ENCODE data around the gene NLGN4Y.

Gene NLGN4Y

DNA sequence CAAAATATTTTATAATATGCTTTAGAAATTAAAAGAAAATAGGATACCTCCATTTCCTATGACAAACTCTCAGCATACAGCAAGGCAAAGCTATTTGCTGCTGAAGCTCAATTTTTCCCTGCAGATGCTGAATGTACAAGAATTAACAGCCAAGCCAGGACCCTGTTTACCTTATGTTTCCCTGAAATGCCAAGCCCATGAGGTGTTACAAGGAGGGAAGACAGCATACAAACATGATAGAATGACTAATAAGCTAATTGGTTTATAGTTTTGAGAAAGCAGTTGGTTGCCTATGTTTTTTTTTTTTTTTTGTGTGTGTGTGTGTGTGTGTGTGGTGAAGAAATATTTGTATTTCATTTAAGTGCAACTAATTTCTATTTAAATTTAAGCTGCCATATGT, 113.2 kb downstream of the NLGN4Y start:
- Histone ChIP-seq H3K9ac (no peak overlapping the region), H3K4me1 (no peaks in the 10 kb centered on the region), H3K27me3 (no peaks in the 10 kb centered on the region), H4K20me1 (no peaks in the 10 kb centered on the region), H3K4me2 (no peak overlapping the region), H3K9me3 (replicated peaks in 1 of 11) (no peaks in the 10 kb centered on the region), H3K36me3 (no peaks in the 10 kb centered on the region), H3K27ac (no peak overlapping the region), H3K4me3 (no peak overlapping the region)
- no peak for TF ChIP-seq Cebpa-rat (IDR thresholded peaks at IDR 0.05)

DNA sequence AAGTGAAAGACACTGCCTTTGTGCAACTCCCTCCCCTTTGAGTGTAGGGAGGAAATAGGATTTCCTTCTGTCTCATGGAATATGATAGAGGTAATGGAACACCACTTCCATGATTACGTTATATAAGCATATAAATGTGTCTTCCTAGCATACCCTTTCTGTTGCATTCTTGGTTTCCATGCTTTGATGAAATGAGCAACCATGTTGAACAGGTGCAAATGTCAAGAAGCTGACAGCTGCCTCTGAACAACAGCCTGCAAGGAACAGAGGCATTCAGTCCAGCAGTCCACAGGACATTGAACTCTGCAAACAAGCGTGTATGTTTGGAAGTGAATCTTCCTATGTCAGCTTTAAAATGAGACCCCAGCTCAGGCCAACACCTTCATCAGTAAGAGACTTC, 117.5 kb downstream of the NLGN4Y start:
- H3K4me3 ChIP-seq = no peak overlapping the region
- no peak overlapping the region for H3K9ac ChIP-seq
- TF ChIP-seq Cebpa-rat (IDR thresholded peaks at IDR 0.05) = no peak
- H3K9me3 ChIP-seq (replicated peaks in 1 of 11) = no peaks in the 10 kb centered on the region
- H4K20me1 ChIP-seq = no peaks in the 10 kb centered on the region
- no peak overlapping the region for H3K4me2 ChIP-seq
- no peaks in the 10 kb centered on the region for H3K36me3 ChIP-seq
- no peak overlapping the region for H3K27ac ChIP-seq
- H3K27me3 ChIP-seq = no peaks in the 10 kb centered on the region
- H3K4me1 ChIP-seq = no peaks in the 10 kb centered on the region

GRCh38 chrY:14644157-14644952, 120.0 kb downstream of the NLGN4Y start:
- no peak overlapping the region for H3K9ac ChIP-seq
- TF ChIP-seq Cebpa-rat (IDR thresholded peaks at IDR 0.05) = no peak
- no peak overlapping the region for H3K4me2 ChIP-seq
- H3K27ac ChIP-seq = no peak overlapping the region
- no peaks in the 10 kb centered on the region for H3K9me3 ChIP-seq (replicated peaks in 1 of 11)
- no peaks in the 10 kb centered on the region for H3K27me3 ChIP-seq
- H3K4me3 ChIP-seq = no peak overlapping the region
- H3K4me1 ChIP-seq = no peaks in the 10 kb centered on the region
- no peaks in the 10 kb centered on the region for H4K20me1 ChIP-seq
- H3K36me3 ChIP-seq = no peaks in the 10 kb centered on the region

- TF ChIP-seq Cebpa-rat (IDR thresholded peaks at IDR 0.05) = no peak
- H3K9me3 ChIP-seq (replicated peaks in 1 of 11) = no peaks in the 10 kb centered on the region
- no peak overlapping the region for H3K9ac ChIP-seq
- no peaks in the 10 kb centered on the region for H3K36me3 ChIP-seq
- no peaks in the 10 kb centered on the region for H3K4me1 ChIP-seq
- H3K4me3 ChIP-seq = no peak overlapping the region
- H3K4me2 ChIP-seq = no peak overlapping the region
- H3K27me3 ChIP-seq = no peaks in the 10 kb centered on the region
- H3K27ac ChIP-seq = no peak overlapping the region
- no peaks in the 10 kb centered on the region for H4K20me1 ChIP-seq
Measured at GRCh38 chrY:14679181-14679580, 154.9 kb downstream of the NLGN4Y start.

GRCh38 chrY:14694543-14694942, 170.2 kb downstream of the NLGN4Y start:
- Histone ChIP-seq H3K9me3 (replicated peaks in 1 of 11) (no peaks in the 10 kb centered on the region), H3K36me3 (no peaks in the 10 kb centered on the region), H3K27me3 (no peaks in the 10 kb centered on the region), H3K4me3 (no peak overlapping the region), H3K4me1 (no peaks in the 10 kb centered on the region), H3K27ac (no peak overlapping the region), H3K4me2 (no peak overlapping the region), H3K9ac (no peak overlapping the region), H4K20me1 (no peaks in the 10 kb centered on the region)
- no peak for TF ChIP-seq Cebpa-rat (IDR thresholded peaks at IDR 0.05)

- Histone ChIP-seq H3K9me3 (replicated peaks in 1 of 11) (no peaks in the 10 kb centered on the region), H3K27ac (no peak overlapping the region), H3K27me3 (no peaks in the 10 kb centered on the region), H3K4me1 (no peaks in the 10 kb centered on the region), H3K4me2 (no peak overlapping the region), H3K36me3 (no peaks in the 10 kb centered on the region), H3K9ac (no peak overlapping the region), H4K20me1 (no peaks in the 10 kb centered on the region), H3K4me3 (no peak overlapping the region)
- no peak for TF ChIP-seq Cebpa-rat (IDR thresholded peaks at IDR 0.05)
Measured at GRCh38 chrY:14708158-14708557, 183.8 kb downstream of the NLGN4Y start.

DNA sequence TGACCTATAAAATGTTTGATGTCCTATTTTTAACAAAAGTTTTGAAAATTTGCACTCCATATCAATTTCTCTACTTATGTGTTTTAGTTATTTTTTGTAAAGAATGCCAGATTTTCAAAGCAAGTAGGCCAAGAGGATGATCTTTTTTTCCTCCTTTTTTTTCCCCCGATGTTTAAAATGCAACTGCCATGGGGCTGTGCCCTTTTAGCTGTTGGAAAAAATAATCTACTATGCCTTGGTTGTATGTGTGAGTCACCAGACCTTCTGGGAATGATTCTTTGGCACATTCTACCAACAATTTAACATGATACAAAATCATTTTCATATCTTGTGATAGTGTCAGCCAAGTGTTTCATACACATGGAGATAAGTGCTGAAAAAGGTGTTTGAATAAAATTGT, 217.3 kb downstream of the NLGN4Y start:
- H3K27me3 ChIP-seq = no peaks in the 10 kb centered on the region
- no peak for TF ChIP-seq Cebpa-rat (IDR thresholded peaks at IDR 0.05)
- no peak overlapping the region for H3K4me3 ChIP-seq
- H3K27ac ChIP-seq = no peak overlapping the region
- no peaks in the 10 kb centered on the region for H3K4me1 ChIP-seq
- no peak overlapping the region for H3K4me2 ChIP-seq
- no peaks in the 10 kb centered on the region for H3K36me3 ChIP-seq
- H3K9ac ChIP-seq = no peak overlapping the region
- no peaks in the 10 kb centered on the region for H3K9me3 ChIP-seq (replicated peaks in 1 of 11)
- no peaks in the 10 kb centered on the region for H4K20me1 ChIP-seq

DNA sequence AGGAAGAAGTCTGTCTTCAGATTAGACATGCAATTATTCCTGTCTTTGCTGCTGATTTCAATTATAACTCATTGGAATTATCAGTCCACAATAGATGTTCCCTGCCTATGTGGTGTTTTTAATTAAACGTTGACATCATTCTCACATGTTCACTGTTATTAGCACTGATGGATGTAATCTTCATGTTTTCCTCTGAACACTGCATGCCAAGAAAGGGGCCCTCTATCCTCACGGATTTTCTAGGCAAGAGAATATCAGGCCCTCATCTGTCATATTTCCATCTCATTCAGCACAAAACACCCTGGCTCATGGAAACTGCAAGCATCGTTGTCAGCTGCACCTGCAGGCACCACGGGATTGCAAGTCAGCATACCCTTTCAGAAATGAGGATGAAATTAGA, 224.0 kb downstream of the NLGN4Y start:
- no peak for TF ChIP-seq Cebpa-rat (IDR thresholded peaks at IDR 0.05)

DNA sequence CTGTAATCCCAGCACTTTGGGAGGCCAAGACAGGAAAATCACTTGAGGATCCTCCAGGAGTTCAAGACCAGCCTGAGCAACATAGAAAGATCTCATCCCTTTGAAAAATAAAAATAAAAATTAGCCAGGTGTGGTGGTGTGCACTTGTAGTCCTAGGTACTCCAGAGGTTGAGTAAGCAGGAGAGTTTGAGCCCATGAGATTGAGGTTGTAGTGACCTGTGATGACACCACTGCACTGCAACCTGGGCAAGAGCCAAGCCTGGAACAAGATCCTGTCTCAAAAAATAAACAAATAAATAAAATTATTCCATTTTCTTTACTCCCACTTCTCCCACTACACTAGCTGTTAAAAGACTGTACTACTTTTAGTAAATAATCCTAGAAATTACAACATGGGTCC, 231.2 kb downstream of the NLGN4Y start:
- Histone ChIP-seq H3K27ac (no peak overlapping the region), H3K27me3 (no peaks in the 10 kb centered on the region), H4K20me1 (no peaks in the 10 kb centered on the region), H3K4me2 (no peak overlapping the region), H3K4me3 (no peak overlapping the region), H3K36me3 (no peaks in the 10 kb centered on the region), H3K9ac (no peak overlapping the region), H3K4me1 (no peaks in the 10 kb centered on the region), H3K9me3 (replicated peaks in 1 of 11) (no peaks in the 10 kb centered on the region)
- no peak for TF ChIP-seq Cebpa-rat (IDR thresholded peaks at IDR 0.05)

More for the DNA sequence above, 224.0 kb downstream of the NLGN4Y start:
- H3K27me3 ChIP-seq = no peaks in the 10 kb centered on the region
- H3K4me1 ChIP-seq = no peaks in the 10 kb centered on the region
- H3K27ac ChIP-seq = no peak overlapping the region
- no peak overlapping the region for H3K9ac ChIP-seq
- H3K4me3 ChIP-seq = no peak overlapping the region
- no peaks in the 10 kb centered on the region for H4K20me1 ChIP-seq
- no peaks in the 10 kb centered on the region for H3K36me3 ChIP-seq
- H3K4me2 ChIP-seq = no peak overlapping the region
- no peaks in the 10 kb centered on the region for H3K9me3 ChIP-seq (replicated peaks in 1 of 11)

DNA sequence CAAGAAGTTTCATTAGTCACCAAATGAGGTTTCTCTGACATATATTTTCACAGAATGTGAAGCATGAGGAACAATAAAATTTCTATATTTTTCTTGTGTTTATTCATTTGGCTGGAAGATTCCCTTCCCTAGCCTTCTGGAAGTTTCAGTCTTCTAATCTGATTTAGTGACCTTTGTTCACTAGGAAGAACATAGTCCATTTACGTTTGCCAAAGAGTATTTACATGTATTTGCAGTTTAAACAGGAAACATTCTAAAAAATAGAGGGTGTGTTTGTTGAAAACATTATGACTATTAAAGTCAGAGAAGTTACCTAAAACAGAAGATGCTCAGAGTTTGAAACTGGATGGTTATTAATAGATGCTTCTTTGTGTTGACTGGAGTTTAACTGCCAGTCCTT, 238.6 kb downstream of the NLGN4Y start:
- H4K20me1 ChIP-seq = no peaks in the 10 kb centered on the region
- no peak for TF ChIP-seq Cebpa-rat (IDR thresholded peaks at IDR 0.05)
- no peaks in the 10 kb centered on the region for H3K4me1 ChIP-seq
- H3K36me3 ChIP-seq = no peaks in the 10 kb centered on the region
- no peak overlapping the region for H3K4me2 ChIP-seq
- H3K4me3 ChIP-seq = no peak overlapping the region
- H3K27ac ChIP-seq = no peak overlapping the region
- no peaks in the 10 kb centered on the region for H3K27me3 ChIP-seq
- H3K9me3 ChIP-seq (replicated peaks in 1 of 11) = no peaks in the 10 kb centered on the region
- no peak overlapping the region for H3K9ac ChIP-seq

Data from BLaER1 treated with 17β-estradiol and CSF1 and Interleukin-3, amounts not matched to agents 10 nM and 100 nM (cell line).